EH (cell line): ENCODE results near the gene TLL2.

Source experiments
- DNase-seq: peaks from one replicate; pipeline ENCODE4 v3.0.0-alpha.2; 2015; ENCODE audit warnings: low read depth

Gene TLL2

GRCh38 chr10:96507044-96507443 is 6.7 kb downstream of the TLL2 start:
- no peak for DNase-seq

- no peak for DNase-seq
Observed at GRCh38 chr10:96505150-96506136, 8.3 kb downstream of the TLL2 start.

- DNase-seq: no peak
Observed at GRCh38 chr10:96502561-96503282, 11.0 kb downstream of the TLL2 start.

- DNase-seq: no peak
Observed at GRCh38 chr10:96501985-96502384, 11.7 kb downstream of the TLL2 start.

GRCh38 chr10:96500519-96500918 is 13.2 kb downstream of the TLL2 start:
- DNase-seq: no peak

- DNase-seq: no peak
Observed at GRCh38 chr10:96500050-96500449, 13.7 kb downstream of the TLL2 start.

GRCh38 chr10:96497391-96497790 is 16.3 kb downstream of the TLL2 start:
- DNase-seq: no peak

GRCh38 chr10:96496281-96496925 is 17.3 kb downstream of the TLL2 start:
- DNase-seq: peak; percentile 56

- DNase-seq: no peak
Observed at GRCh38 chr10:96495544-96495943, 18.2 kb downstream of the TLL2 start.

- DNase-seq: no peak
Observed at GRCh38 chr10:96494694-96495093, 19.0 kb downstream of the TLL2 start.

- DNase-seq: no peak
Observed at GRCh38 chr10:96493871-96494525, 19.7 kb downstream of the TLL2 start.

- no peak for DNase-seq
Observed at GRCh38 chr10:96493254-96493653, 20.5 kb downstream of the TLL2 start.

- no peak for DNase-seq
Observed at GRCh38 chr10:96491303-96491702, 22.4 kb downstream of the TLL2 start.

GRCh38 chr10:96488161-96488935 is 25.4 kb downstream of the TLL2 start:
- peak; percentile 7 for DNase-seq

- no peak for DNase-seq
Observed at GRCh38 chr10:96482815-96483588, 30.7 kb downstream of the TLL2 start.

GRCh38 chr10:96478355-96478754 is 35.4 kb downstream of the TLL2 start:
- no peak for DNase-seq

GRCh38 chr10:96473866-96474265 is 39.9 kb downstream of the TLL2 start:
- no peak for DNase-seq

GRCh38 chr10:96470116-96470743 is 43.5 kb downstream of the TLL2 start:
- DNase-seq: peak; percentile 47

GRCh38 chr10:96468845-96469244 is 44.9 kb downstream of the TLL2 start:
- DNase-seq: no peak

GRCh38 chr10:96465599-96465998 is 48.1 kb downstream of the TLL2 start:
- DNase-seq: no peak
